Activated T-cell treated with anti-CD3 and anti-CD28 coated beads for 1 hour (primary cell): ENCODE data around the gene KIF1A.
"Not testable (repeated sequence)": the region's sequence is repeated elsewhere in the genome, so short reads cannot be mapped to it uniquely, and the experiment has no call there.

Experiments used
- DNase-seq: peaks from one replicate; pipeline ENCODE4 v3.0.0-alpha.2; 2020; ENCODE audit warnings: low read depth

Gene KIF1A

DNA sequence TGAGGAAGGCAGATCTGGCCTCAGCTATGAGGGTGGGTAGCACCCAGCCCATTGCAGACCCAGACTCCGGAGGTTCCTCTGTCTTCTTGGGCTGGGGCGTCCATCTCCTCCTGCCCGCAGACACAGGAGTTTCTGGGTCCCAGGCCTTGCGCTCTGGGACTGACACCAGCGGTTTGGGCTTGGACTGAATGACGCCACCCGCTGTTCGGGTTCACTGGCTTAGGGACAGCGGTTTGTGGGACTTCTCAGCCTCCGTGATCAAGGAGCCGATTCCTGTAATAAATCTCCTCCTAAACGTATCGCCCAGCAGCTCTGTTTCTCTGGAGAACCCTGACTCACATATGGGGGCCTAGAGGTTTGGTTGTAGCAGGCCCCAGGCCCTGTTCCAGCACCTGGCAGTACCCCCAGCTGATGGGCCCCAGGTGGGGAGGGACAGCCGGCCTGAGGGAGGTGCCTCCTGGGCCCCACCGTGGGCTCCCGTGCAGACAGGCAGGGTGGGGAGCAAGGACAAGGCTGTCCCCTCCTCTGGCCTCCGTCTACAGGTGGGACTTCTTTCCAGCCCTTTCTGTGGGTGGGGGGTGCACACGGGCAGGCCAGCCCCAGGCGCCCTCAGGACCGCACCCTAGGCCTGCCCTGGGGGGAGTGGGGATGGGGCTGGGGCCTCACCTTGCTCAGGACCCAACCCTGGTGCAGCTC lies 132.8 kb downstream of the KIF1A start:
- DNase-seq: no peak

DNA sequence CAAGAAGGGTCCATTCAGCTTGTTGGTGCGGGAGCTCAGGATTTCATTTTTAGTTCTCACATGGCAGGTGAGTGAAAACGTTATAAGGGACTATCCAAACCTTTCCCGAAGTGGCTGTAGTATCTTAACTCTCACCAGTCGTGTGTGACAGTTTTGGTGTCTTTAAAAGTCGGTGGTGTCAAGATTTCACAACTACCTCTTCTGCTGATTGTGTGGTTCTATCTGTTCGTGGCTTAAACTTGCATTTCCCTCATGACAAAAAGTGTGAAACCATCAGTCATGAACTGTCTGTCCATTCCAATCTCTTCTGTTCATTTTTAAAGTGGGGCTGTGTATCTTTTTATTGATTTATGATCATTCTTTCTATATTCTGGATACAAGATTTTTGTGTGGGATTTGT lies 133.6 kb downstream of the KIF1A start:
- no peak for DNase-seq

DNA sequence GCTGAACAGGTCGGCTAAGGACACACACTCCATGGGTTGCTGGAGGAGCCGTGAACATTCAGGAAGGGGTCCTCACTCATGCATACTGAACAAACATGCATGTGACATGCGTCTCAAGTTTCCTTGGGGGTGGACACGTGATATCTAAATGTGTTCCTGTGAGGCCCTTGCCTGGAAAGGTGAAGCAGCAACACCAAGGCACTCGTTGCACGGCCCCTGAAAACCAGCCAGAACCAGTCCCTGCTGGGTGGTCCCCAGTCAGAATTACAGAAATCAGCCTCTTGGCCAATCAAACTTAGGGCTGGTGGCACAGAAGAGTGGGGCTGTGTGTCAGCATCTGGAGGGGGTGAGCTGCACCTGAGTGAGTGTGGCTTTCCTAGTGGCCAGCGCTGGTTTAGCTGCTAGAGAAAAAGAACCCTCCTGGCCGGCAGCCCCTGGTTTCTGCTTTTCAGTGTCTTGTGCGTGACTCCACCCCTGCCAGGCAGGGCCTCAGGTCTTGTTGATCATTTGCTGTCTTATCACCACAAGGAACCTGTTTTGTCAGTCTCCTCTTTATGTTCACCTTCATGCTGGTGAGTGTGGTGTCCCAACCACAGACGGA lies 134.1 kb downstream of the KIF1A start:
- DNase-seq: no peak

DNA sequence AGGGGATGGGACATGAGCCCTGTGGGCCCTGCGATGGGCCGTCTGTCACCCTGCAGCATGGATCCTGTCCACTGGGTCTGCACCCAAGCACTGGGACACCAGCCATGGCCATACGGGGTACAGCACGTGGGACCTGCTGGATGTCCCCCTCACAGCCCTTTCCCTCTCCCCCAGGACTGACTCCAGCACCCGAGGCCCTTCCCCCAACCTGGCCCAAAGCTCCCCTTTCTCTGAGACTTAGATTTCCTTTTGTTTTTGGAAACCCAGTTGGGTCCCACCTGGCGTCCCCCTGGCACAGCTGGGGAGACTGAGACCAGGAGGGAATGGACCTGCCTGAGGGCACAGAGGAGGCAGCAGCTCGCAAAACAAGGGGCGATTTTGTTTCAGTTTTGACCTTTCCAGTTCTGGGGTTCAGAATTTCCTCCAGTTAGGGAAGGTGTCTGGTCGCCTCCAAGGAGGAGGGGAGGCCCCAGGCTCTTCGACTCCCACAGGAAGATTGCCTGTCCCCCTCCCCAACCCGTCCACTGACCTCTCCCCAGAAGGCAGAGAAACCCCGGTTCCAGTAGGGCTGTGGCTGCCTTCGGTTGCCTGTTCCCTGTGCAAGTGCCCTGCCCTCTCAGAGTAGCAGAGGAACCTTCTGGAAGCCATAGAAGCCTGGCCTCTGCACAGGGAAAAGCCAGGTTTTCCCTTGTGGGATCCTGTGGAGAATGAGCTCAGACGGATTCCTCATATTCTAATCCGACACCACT lies 135.9 kb downstream of the KIF1A start:
- DNase-seq: not testable (repeated sequence)

DNA sequence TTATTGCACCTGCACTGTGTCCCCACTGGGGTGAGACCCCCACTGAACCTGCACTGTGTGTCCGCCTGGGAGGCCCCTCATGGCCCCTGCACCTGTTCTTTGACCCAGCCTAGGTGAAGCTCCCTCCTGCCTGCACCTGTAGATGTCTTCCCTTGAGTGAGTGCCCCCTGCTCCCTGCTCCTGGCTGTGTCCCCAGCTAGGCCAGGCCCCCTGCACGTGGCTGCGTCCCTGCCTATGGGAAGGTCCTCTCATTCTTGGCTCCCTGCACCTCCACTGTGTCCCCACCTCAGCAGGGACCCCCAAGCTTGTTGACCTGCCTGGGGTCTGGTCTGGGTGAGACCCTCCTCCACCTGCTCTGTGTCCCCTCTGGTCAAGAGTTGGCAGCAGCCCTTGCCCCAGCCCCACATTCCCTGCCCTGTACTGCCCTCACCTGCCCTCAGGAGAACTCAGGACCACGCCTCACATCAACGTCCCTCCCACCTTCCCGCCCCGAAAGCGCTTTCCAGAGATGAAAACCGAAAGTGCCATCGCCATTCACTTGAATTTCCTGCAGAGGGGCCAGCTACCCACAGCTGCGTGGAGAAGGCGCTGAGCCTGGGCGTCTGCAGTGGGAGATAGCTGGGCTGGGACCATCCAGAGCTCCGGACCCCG lies 136.6 kb downstream of the KIF1A start:
- DNase-seq: not testable (repeated sequence)

DNA sequence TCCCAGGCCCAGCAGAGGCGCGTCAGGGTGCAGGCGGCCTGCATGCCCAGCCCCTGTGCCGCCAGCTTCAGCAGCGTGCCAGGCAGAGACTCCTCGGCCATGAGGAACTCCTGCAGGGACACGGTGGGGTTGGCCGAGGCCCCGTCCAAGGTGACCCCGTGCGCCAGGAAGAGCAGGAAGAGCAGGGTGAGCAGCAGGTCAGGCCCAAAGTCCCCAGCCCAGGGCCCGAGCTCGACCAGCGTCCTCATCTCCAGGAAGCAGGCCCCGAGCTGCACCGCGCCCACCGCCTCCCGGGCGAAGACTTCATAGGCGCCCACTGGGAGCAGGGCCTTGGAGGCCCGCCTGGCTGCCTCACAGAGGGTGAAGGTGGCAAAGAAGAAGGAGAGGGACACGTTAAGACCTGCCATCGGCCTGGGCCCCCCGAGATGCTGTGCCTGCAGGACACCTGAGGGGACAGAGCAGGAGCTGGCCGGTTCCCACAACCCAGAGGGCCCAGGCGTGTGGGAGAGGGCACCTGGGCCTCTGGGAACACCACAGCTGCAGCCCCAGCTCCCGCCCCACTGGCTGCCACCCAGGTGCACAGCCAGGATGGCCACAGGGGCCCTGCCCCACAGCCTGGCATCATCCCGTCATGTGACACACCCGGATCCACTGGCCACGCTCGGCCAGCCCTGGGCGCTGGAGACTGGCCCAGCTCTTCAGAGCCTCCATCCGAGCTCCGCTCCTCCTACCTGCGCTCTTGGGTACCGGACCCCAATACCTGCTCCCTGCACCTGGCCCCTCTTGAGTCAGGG lies 137.4 kb downstream of the KIF1A start, which contains the start of gene AQP12B:
AQP12B (minus strand) TSS at position 455 of the 794 bp plus-strand sequence; CDS start at position 407, 48 bp downstream.
- DNase-seq: not testable (repeated sequence)

DNA sequence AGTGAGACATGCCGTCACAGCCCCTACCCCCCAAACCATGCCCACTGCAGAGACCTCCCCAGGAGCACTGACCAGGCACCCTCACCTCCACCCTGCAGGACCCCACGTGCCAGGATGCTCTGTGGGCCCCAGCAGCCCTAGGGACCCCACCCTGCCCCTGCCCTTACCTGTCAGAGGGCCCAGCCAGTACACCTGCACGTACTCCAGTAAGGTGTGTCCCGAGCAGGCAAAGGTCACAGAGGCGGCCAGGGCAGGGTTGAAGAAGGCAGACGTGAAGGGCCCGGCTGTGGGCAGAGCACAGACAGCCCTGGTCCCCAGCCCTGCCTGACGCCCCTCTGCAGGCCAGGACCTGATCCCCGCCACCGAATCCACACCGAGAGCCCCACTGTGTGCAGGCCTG lies 139.8 kb downstream of the KIF1A start:
- not testable (repeated sequence) for DNase-seq

DNA sequence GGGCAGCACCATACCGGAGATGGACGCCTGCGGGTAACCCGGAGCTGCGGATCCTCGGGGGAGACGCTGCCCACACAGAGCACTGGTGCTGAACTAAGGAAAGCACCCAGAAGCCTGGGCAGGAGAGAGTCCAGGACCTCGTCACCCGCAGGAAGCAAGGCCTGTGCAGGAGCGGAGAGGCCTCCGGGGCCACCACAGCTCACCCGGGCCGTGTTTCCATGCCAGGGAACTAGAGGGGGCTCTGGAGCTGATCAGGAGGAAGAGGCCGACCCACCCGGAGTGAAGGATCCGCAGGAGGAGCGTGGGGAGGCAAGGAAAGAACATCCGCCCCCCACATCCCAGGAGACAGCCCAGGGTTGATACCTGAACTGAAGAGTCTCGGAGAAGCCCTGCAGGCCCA lies 141.1 kb downstream of the KIF1A start:
- not testable (repeated sequence) for DNase-seq

DNA sequence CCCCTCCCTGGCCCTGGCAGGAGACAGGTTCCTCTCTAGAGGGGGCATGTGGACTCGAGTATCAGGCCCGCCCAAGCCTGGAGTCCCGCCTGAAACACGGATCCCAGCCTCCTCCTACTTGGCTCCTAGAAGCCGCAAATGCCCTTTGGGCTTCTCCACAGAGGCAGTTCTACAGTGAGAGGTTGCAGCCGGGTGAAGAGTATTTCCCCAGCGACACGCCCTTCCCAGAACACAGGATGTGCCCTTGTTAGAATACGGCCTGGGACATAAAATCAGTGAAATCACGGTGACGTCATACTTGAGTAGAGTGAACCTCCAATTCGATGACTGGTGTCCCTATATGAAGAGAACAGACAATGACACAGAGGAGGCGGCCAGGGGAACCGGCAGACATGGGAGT lies 142.0 kb downstream of the KIF1A start:
- not testable (repeated sequence) for DNase-seq

DNA sequence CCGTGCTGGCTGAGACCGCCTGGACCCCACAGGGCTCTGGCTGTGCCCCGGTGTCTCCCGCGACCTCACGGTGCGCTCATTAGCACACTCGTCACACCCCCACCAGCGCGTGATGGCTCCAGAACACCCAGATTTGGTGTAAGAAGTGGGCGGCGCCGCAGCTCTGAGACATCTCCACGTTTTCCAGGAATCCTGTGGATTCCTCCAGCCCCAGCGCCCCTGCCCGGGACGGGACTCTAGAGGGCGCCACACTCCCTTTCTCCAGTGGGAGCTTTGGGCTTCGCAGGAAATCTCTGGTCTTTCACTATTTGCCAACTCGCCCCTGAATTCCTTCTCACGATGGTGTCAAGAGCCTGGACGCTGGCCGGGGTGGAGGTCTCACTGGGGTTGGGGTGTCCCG lies 144.7 kb downstream of the KIF1A start:
- DNase-seq: not testable (repeated sequence)

DNA sequence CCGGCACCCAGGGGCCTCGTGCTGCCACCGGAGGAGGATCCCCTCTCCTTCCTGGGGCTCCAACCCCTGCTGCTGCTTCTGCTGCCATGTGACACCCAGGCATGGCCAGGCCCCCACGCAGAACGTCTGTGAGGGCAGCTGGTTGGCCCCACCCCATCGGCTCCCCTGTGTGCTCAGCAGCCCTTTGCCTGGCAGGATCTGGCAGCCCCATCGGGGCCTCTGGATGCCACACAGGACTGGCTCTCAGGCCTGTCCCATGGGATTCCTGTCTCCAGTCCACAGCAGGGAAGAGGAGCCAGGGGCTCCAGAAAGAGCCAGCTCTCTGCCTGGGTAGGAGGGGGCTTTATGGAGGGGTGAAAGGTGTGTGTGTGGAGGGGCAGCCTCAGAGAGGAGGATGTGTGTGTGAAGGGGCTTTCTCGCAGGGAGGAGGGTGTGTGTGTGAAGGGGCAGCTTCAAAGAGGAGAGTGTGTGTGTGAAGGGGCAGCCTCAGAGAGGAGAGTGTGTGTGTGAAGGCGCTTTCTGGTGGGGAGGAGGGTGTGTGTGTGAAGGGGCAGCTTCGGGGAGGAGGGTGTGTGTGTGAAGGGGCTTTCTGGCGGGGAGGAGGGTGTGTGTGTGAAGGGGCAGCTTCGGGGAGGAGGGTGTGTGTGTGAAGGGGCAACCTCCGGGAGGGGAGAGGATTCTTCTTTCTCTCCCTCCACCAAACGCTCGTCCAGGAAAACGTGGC lies 145.4 kb downstream of the KIF1A start:
- DNase-seq: not testable (repeated sequence)

DNA sequence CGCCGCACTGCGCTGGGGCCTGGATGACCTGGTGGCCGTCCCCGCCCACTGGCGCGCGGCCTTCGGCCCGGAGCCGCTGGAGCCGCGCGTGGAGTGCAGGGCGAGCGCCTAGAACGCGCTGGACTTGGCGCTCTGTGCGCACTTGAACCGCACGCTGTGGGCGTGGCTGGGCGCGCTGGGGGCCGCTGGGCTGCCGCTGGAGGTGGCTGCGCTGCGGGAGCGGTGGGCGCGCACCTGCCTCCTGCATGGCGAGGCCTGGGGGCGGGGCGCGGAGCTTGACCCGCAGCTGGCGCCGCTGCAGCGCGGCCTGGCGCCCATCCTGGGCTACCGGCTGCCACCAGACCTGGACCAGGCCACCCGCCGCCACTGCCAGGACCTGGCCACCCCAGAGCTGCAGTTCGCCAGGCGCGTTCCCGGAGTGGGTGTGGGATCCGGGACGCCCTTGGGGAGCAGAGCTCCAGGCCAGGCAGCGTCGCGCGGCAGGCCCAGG lies 147.3 kb downstream of the KIF1A start:
- no peak for DNase-seq

DNA sequence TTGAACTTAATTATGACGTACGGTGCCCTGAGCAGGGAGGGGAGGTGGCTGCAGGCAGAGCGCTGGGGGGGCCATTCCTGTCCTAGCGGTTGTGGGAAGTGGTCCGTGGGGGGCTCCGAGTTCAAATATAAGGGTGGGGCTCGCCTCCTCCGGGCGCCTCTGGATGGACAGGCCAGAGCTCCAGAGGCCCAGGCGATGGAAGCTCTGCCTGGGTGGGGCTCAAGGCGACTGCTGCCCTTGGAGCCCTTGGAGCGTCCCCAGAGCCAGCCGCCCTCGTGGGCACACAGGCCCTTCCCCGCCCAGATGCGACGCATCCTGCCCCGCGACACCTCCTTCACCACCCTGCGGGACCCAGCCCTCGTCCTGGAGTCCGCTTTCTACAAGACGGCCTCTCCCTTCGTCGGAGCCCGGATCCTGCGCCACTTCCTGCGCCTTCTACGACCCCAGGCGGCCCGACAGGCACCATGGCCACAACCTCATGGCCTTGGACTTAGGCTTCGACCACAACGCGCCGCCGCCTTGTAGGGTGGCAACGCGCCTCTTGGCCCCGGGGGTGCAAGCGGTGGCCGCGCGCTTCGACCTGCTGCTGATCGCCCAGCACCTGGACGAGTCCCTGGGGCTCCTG lies 147.8 kb downstream of the KIF1A start:
- no peak for DNase-seq

DNA sequence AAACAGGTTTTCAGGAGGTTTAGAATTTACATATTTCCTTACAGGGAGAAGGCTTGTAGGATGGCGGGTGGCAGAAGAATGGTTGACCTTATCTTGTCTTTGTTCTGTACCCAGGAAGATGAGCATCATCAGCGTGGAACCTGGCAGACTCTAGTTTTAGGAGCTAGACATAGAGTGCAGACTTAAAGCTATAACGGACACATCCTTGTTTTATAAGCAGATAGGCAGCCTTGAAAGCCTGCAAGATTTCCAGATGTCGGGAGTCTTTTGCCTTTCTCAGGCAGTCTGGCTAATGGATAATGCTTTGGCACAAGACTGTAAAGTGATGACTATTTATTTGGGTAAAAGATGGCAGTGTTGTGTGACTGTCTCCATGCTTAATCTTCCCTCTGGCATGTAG lies 149.1 kb downstream of the KIF1A start:
- DNase-seq: no peak

DNA sequence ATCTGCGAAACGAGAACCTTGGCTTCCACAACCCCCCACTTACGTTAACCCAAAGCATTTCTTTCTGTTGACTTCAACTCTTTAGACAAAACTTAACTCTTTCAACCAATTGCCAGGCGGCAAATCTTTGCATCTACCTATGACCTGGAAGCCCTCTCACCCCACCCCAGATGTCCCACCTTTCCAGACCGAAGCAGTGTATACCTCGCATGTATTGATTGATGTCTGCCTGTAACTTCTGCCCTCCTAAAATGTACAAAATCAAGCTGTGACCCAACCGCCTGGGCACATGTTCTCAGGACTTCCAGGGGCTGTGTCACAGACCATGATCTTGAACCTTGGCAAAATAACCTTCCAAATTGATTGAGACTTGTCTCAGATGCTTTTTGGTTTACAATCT lies 149.6 kb downstream of the KIF1A start:
- DNase-seq: no peak

DNA sequence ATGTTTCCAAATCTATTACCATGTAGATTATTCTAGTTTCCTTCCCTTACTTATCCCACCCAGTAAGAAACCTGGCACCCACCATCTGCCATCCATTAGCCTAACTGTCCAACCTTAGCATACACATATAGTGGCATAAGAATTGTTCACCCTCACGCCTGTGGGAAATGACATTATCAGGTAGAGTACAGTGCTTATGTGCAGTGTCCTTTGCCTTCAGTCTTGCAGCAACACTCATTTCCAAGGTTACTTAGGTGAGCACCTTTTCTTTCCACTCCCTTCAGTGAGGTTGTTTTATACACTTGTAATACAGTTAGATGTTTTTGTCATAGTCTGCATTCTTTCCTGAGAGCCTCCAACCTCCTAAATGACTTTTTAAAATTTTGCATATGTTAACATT lies 155.4 kb downstream of the KIF1A start:
- DNase-seq: no peak
